HepG2 (cell line): ENCODE data around the gene SNX19. TPM values are rescaled to one million over a fixed set of nuclear protein-coding genes. Genes with fewer than 3 reads are reported as not detected.

ENCODE experiments used
- ATAC-seq: fragments of 200-7000 bp; cut with Tn5 transposase; 3 replicates; pipeline ENCODE4 v1.9.1; 2020; ENCODE audit warnings: mild to moderate bottlenecking, moderate library complexity
- BruUV-seq: library from RNA; stranded (reverse); fragments of 400-500 nt; replicated peaks from 2 replicates; lab custom pipeline; 2021; lab: Mats Ljungman, UMichigan
- CTCF ChIA-PET: fragments of 300-600 bp; formaldehyde crosslinking; extraction: SDS; loops from one replicate; lab custom pipeline; 2021; ENCODE audit warnings: low total read pairs, inconsistent platforms, low intra/inter-chr PET ratio; lab: Yijun Ruan, JAX
- POLR2A ChIA-PET: fragments of 350-600 bp; sonication (Branson Sonifier 250); formaldehyde crosslinking; loops from one replicate; lab custom pipeline; 2020; ENCODE audit warnings: antibody characterized with exemption, inconsistent platforms; lab: Yijun Ruan, JAX
- DNase-seq: peaks from one replicate; pipeline ENCODE4 v3.0.0-alpha.2; 2015; ENCODE audit warnings: low spot score
- FAIRE-seq: peaks from 3 replicates; lab custom pipeline; 2011; peaks lifted over from hg19 to GRCh38; lab: Jason Lieb, UNC
- H2AFZ ChIP-seq: one replicate; pipeline ENCODE4 v1.6.1; 2011; ENCODE audit warnings: low read length, inconsistent platforms
- H3K27ac ChIP-seq: fragments of 300-600 bp; 3 replicates; pipeline ENCODE4 v1.8.0; 2011; ENCODE audit warnings: mixed run types, mild to moderate bottlenecking, mixed read lengths, low read length, inconsistent platforms; ENCODE audit not compliant: insufficient read depth; ENCODE audit errors: extremely low read length
- H3K27me3 ChIP-seq, 2 experiments: fragments of 200-600 bp in 1 of 2; 2 replicates in 1 of 2; 3 replicates in 1 of 2; pipeline versions ENCODE4 v1.6.0 to v1.8.0; 2011; ENCODE audit warnings: low read length in 2 of 2, mild to moderate bottlenecking in 2 of 2, moderate library complexity in 2 of 2, inconsistent platforms in 1 of 2; ENCODE audit not compliant: insufficient read depth in 2 of 2, control insufficient read depth in 1 of 2
- H3K36me3 ChIP-seq, 2 experiments: fragments of 200-600 bp in 1 of 2; replicated peaks in 1 of 2; 2 replicates in 1 of 2; 3 replicates in 1 of 2; pipeline versions ENCODE4 v1.5.1 to v1.8.0; 2011; ENCODE audit warnings: low read length in 2 of 2, inconsistent platforms in 1 of 2; ENCODE audit not compliant: insufficient read depth in 2 of 2, control insufficient read depth in 1 of 2
- H3K4me1 ChIP-seq: 2 replicates; pipeline ENCODE4 v1.5.1; 2012; ENCODE audit warnings: low read length, inconsistent platforms; ENCODE audit not compliant: insufficient read depth
- H3K4me2 ChIP-seq: 2 replicates; pipeline ENCODE4 v1.6.0; 2011; ENCODE audit warnings: low read depth, low read length, inconsistent platforms
- H3K4me3 ChIP-seq, 3 experiments: fragments of 200-600 bp in 1 of 3; sonication (generic), shearing (Covaris generic) in 1 of 3; replicated peaks in 1 of 3; 2 replicates each; pipeline ENCODE4 v1.5.1; 2011 to 2016; ENCODE audit warnings: low read length in 3 of 3, inconsistent platforms in 2 of 3, low read depth in 2 of 3, mild to moderate bottlenecking in 2 of 3, control low read depth in 1 of 3, mixed read lengths in 1 of 3; ENCODE audit not compliant: insufficient read depth in 1 of 3
- H3K79me2 ChIP-seq: one replicate; pipeline ENCODE4 v1.6.1; 2011; ENCODE audit warnings: low read length, inconsistent platforms; ENCODE audit not compliant: insufficient read depth
- H3K9ac ChIP-seq: 2 replicates; pipeline ENCODE4 v1.6.0; 2011; ENCODE audit warnings: mild to moderate bottlenecking, low read depth, low read length, inconsistent platforms; ENCODE audit not compliant: insufficient read depth
- H3K9me3 ChIP-seq: 2 replicates; pipeline ENCODE4 v1.5.1; 2012; ENCODE audit warnings: mild to moderate bottlenecking, low read length
- H4K20me1 ChIP-seq: 2 replicates; pipeline ENCODE4 v1.6.0; 2011; ENCODE audit warnings: inconsistent platforms, mild to moderate bottlenecking, low read length, moderate library complexity; ENCODE audit not compliant: insufficient read depth
- ASH2L ChIP-seq: fragments of 300-600, 200-600 bp; sonication (generic); IDR thresholded peaks from 2 replicates; pipeline ENCODE4 v1.7.0; 2017; ENCODE audit warnings: low read depth, mild to moderate bottlenecking, moderate library complexity, mixed read lengths, low read length; ENCODE audit not compliant: insufficient read length
- ATAD3A ChIP-seq: sonication (generic); formaldehyde crosslinking; IDR thresholded peaks from 2 replicates; pipeline ENCODE4 v1.4.0; 2020; ENCODE audit warnings: missing genetic modification reagents
- KLF15 ChIP-seq: sonication (generic); formaldehyde crosslinking; IDR thresholded peaks from 2 replicates; pipeline ENCODE4 v1.8.1; 2023; ENCODE audit warnings: borderline replicate concordance, mild to moderate bottlenecking, inconsistent platforms, missing genetic modification reagents, mixed read lengths
- RFX5 ChIP-seq: IDR thresholded peaks from 2 replicates; pipeline ENCODE4 v1.6.1; 2011; ENCODE audit warnings: low read depth, low read length, improper control_type of control experiment
- SP5 ChIP-seq: IDR thresholded peaks from 2 replicates; pipeline ENCODE4 v1.6.1; 2016; ENCODE audit warnings: low read depth, borderline replicate concordance
- TEAD2 ChIP-seq: sonication (generic); formaldehyde crosslinking; IDR thresholded peaks from 2 replicates; pipeline ENCODE4 v1.9.0; 2021; ENCODE audit warnings: missing genetic modification reagents
- THAP11 ChIP-seq: IDR thresholded peaks from 2 replicates; pipeline ENCODE4 v1.6.1; 2016; ENCODE audit warnings: missing biosample characterization, missing genetic modification reagents
- ZBTB1 ChIP-seq: sonication (generic); formaldehyde crosslinking; IDR thresholded peaks from 2 replicates; pipeline ENCODE4 v1.4.0; 2020; ENCODE audit warnings: missing genetic modification reagents, borderline replicate concordance
- ZFP62 ChIP-seq: sonication (generic); formaldehyde crosslinking; IDR thresholded peaks from 2 replicates; pipeline ENCODE4 v1.4.0; 2020; ENCODE audit warnings: missing genetic modification reagents
- ZNF563 ChIP-seq: sonication (generic); formaldehyde crosslinking; IDR thresholded peaks from 2 replicates; pipeline ENCODE4 v1.8.0; 2022; ENCODE audit warnings: mild to moderate bottlenecking, moderate library complexity, missing genetic modification reagents
- ZNF713 ChIP-seq: sonication (generic); formaldehyde crosslinking; IDR thresholded peaks from 2 replicates; pipeline ENCODE4 v1.4.0; 2020; ENCODE audit warnings: mild to moderate bottlenecking, missing genetic modification reagents
- ZNF772 ChIP-seq: sonication (generic); formaldehyde crosslinking; IDR thresholded peaks from 2 replicates; pipeline ENCODE4 v1.5.0; 2020; ENCODE audit warnings: mild to moderate bottlenecking, missing genetic modification reagents
- ZNF891 ChIP-seq: sonication (generic); formaldehyde crosslinking; IDR thresholded peaks from 2 replicates; pipeline ENCODE4 v1.5.0; 2020; ENCODE audit warnings: mild to moderate bottlenecking, missing genetic modification reagents
- WGBS: methylation state at CpG from one replicate; pipeline ENCODE4 v1.1.6; 2017; ENCODE audit warnings: low lambda C conversion rate; 5-methylcytosine and 5-hydroxymethylcytosine counted together
- in situ Hi-C: cut with HindIII; loops from 2 replicates; pipeline ENCODE4 v1.10.0; 2017; ENCODE audit warnings: low pct_unique_long_range_greater_than_20kb; ENCODE audit not compliant: extremely low pct_ligation_motif_present
- intact Hi-C: fragments of 100-400 bp; cut with micrococcal nuclease; formaldehyde crosslinking; loops from one replicate; pipeline ENCODE4 v1.10.0; 2022; ENCODE audit not compliant: unreplicated experiment
- polyA plus RNA-seq, 8 experiments: library from polyadenylated mRNA; depleted of rRNA in 3 of 8; stranded (reverse) in 7 of 8; unstranded in 1 of 8; fragments of >200 nt; fragmentation: Illumina TruSeq in 4 of 8; extraction: Trizol in 4 of 8; gene quantifications; 2 replicates each; pipeline versions ENCODE4 v1.2.1 to v1.2.3, GENCODE V29; 2011 to 2016; ENCODE audit warnings: low read depth in 4 of 8, missing spikeins in 1 of 8, mixed read lengths in 1 of 8; ENCODE audit not compliant: insufficient read depth in 1 of 8
- total RNA-seq, 5 experiments: library from RNA; depleted of rRNA; stranded (reverse); fragments of >200 nt; fragmentation: Illumina TruSeq; extraction: Trizol; gene quantifications; 2 replicates each; pipeline ENCODE4 v1.2.3, GENCODE V29; 2016; ENCODE audit warnings: low read depth in 1 of 5
- TF ChIP-seq, protein P1 (sequence below): IDR thresholded peaks from 2 replicates; pipeline ENCODE4 v1.6.1; 2016
- TF ChIP-seq, protein P2 (sequence below): IDR thresholded peaks from 2 replicates; pipeline ENCODE4 v1.6.1; 2016; ENCODE audit warnings: missing biosample characterization, missing genetic modification reagents, low read depth
- TF ChIP-seq, protein P3 (sequence below): fragments of 450-650 bp; IDR thresholded peaks from 2 replicates; pipeline ENCODE4 v1.6.1; 2016
- TF ChIP-seq, protein P4 (sequence below): sonication (generic); formaldehyde crosslinking; IDR thresholded peaks from 2 replicates; pipeline ENCODE4 v1.4.0; 2020; ENCODE audit warnings: missing genetic modification reagents
- TF ChIP-seq, protein P5 (sequence below): sonication (generic); formaldehyde crosslinking; IDR thresholded peaks from 2 replicates; pipeline ENCODE4 v1.5.0; 2020; ENCODE audit warnings: missing genetic modification reagents

SNX19 gene
- total and polyA plus RNA-seq, 2 of the 13 experiments (the other 11 are each of a cell fraction or from before 2014, with no cell fraction given) = 0.13 to 0.27 TPM

DNA sequence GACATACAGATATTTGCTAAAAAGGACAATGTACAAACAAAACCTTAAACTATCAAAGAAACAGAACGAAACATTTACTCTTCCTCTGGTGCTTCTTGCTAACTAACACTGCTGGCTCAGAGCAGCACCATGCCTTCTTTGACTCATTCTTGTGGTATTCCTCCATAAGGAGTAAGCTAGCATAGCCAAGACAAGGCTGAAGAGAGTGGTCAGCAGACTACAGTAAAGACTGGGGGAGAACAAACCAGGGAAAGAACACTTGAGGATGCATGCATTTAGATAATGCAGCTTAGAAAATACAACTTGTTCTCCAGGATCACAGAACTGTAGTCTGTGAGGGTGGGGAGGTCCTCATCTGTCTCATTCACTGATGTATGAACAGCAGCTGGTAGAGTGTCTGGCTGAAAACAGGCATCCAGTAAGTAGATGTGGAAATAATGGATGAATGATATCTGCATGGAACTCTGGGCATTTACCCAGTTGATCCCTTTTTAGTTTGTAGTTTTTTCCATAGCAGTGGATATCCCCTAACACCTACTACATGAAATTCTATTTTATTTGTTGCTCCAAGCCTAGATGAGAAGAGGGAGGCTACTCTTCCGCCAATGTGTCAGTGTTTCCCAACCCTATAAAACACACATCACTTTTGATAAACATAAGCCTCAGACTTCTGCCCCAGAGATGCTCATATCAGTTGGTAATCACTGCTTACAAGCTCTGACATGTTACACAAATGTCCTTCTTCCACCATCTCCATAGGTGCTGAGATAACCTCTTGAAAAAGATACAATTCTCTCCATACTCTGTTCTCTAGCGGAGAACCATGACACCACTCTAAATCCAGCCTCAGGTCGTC is 7.3 kb downstream of the SNX19 start (continued):
- TF ChIP-seq, protein P1, sequence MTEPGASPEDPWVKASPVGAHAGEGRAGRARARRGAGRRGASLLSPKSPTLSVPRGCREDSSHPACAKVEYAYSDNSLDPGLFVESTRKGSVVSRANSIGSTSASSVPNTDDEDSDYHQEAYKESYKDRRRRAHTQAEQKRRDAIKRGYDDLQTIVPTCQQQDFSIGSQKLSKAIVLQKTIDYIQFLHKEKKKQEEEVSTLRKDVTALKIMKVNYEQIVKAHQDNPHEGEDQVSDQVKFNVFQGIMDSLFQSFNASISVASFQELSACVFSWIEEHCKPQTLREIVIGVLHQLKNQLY = no peak
- TF ChIP-seq ZNF891 (CRISPR knock-in tag) (no peak), ZNF563 (no peak), ZNF713 (CRISPR knock-in tag) (no peak), ZNF772 (no peak), TEAD2 (no peak)

DNA sequence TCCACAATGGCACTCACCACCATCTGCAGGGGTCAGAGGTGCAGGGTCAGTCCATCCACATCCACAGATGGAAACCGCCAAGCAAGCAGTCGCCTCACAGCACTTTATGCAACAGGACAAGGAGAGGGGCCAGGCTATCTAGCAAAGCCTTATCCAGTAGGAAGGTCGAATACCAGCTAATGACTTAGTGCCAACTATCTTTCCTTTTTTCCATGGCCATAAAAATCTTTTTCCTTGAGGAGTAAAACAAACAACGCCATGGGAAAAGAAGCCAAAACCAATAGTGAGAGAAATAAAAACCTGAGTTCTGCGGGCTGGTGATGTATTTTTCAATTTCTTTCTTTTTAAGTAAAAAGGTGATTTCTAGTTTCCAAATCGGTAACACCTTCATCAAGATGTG is 8.2 kb downstream of the SNX19 start:
- in situ Hi-C loops = no loop called here
- DNase-seq (no peak), FAIRE-seq (no peak), ATAC-seq (no peak)
- Histone ChIP-seq H3K4me2 (no peak overlapping the region), H3K4me1 (no peaks in the 10 kb centered on the region), H4K20me1 (no peaks in the 10 kb centered on the region), H3K36me3 (no peaks in the 10 kb centered on the region), H3K79me2 (no peaks in the 10 kb centered on the region), H3K4me3 (no peak overlapping the region), H2AFZ (no peak overlapping the region), H3K9ac (no peak overlapping the region), H3K9me3 (no peaks in the 10 kb centered on the region), H3K27me3 (no peaks in the 10 kb centered on the region), H3K27ac (no peak overlapping the region)
- POLR2A ChIA-PET = no interaction called here
- CTCF ChIA-PET = no interaction called here
- WGBS = 53% methylated on average over 6 of the region's 6 CpGs
- intact Hi-C loops = no loop called here
- BruUV-seq = no TSS peak
- TF ChIP-seq, protein P2, sequence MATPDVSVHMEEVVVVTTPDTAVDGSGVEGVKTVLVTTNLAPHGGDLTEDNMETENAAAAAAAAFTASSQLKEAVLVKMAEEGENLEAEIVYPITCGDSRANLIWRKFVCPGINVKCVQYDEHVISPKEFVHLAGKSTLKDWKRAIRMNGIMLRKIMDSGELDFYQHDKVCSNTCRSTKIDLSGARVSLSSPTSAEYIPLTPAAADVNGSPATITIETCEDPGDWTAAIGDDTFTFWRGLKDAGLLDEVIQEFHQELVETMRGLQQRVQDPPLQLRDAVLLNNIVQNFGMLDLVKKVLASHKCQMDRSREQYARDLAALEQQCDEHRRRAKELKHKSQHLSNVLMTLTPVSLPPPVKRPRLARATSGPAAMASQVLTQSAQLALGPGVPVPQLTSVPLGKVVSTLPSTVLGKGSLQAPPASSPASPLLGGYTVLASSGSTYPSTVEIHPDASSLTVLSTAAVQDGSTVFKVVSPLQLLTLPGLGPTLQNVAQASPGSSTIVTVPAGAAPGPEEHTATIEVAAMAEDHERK (CRISPR knock-in tag) = no peak
- TF ChIP-seq, protein P3, sequence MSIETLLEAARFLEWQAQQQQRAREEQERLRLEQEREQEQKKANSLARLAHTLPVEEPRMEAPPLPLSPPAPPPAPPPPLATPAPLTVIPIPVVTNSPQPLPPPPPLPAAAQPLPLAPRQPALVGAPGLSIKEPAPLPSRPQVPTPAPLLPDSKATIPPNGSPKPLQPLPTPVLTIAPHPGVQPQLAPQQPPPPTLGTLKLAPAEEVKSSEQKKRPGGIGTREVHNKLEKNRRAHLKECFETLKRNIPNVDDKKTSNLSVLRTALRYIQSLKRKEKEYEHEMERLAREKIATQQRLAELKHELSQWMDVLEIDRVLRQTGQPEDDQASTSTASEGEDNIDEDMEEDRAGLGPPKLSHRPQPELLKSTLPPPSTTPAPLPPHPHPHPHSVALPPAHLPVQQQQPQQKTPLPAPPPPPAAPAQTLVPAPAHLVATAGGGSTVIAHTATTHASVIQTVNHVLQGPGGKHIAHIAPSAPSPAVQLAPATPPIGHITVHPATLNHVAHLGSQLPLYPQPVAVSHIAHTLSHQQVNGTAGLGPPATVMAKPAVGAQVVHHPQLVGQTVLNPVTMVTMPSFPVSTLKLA = no peak
- TF ChIP-seq ZBTB1 (CRISPR knock-in tag) (no peak), SP5 (CRISPR knock-in tag) (no peak), ZFP62 (no peak), KLF15 (CRISPR knock-in tag) (no peak), THAP11 (CRISPR knock-in tag) (no peak), RFX5 (no peak), ATAD3A (CRISPR knock-in tag) (no peak), ASH2L (no peak)
- TF ChIP-seq, protein P4, sequence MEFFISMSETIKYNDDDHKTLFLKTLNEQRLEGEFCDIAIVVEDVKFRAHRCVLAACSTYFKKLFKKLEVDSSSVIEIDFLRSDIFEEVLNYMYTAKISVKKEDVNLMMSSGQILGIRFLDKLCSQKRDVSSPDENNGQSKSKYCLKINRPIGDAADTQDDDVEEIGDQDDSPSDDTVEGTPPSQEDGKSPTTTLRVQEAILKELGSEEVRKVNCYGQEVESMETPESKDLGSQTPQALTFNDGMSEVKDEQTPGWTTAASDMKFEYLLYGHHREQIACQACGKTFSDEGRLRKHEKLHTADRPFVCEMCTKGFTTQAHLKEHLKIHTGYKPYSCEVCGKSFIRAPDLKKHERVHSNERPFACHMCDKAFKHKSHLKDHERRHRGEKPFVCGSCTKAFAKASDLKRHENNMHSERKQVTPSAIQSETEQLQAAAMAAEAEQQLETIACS (CRISPR knock-in tag) = no peak
- TF ChIP-seq, protein P5, sequence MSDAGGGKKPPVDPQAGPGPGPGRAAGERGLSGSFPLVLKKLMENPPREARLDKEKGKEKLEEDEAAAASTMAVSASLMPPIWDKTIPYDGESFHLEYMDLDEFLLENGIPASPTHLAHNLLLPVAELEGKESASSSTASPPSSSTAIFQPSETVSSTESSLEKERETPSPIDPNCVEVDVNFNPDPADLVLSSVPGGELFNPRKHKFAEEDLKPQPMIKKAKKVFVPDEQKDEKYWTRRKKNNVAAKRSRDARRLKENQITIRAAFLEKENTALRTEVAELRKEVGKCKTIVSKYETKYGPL (CRISPR knock-in tag) = no peak
